AML-193 (cell line): Measurements from ENCODE around the gene MARCHF7.
"Not testable (repeated sequence)": the region's sequence is repeated elsewhere in the genome, so short reads cannot be mapped to it uniquely, and the experiment has no call there.

Experiments
- DNase-seq, 2 experiments: peaks; one replicate each; lab custom pipeline; 2025; lab: John Stamatoyannopoulos, UW

MARCHF7 gene

DNA sequence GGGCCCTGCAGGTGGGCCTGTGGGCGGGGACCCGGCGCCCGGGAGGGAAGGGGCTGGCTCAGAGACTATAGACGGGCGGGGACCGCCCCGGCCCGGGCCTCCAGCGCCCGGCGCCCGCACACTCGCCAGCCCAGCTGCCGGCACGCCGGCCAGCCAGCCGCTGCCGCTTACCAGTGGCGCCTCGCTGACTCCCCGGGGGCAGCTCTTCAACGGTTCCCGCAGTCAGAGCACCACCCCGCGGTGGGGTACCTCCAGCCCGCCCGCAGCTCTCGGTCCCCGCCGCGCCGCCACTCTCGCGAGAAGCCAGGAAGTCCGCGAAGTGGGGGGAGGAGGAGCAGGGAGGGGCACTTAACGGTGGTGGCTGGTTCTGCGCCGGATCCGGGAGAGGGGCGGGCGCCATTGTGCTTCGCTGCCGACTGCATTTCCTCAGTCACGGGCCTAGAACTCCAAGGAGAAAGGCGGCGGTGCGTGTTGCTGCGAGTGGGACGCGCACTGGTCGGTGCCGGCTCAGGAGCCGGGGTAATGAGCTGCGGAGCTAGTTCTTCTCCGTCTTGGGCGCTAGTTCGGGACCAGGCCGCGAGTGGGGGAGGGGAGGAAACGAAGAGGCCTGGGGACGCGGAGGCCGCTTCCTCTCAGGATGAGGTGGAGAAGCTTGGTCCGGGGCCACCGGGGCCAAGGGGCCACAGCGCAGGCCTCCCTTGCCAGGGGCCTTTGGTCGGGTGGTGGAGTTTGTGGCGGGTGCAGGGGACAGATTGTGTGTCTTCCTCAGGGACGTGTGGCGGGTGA lies at the start of gene MARCHF7:
TSS of gene MARCHF7 (plus strand) at position 364 of the 786 bp plus-strand sequence. CDS start 16,517 bp downstream, outside the sequence.
- peak; percentile 90 to 93 for DNase-seq

- not testable (repeated sequence) for DNase-seq
These were observed 44.9 kb upstream of the MARCHF7 start for GRCh38 chr2:159667423-159667822.

GRCh38 chr2:159671047-159671446 lies 41.3 kb upstream of the MARCHF7 start:
- no peak for DNase-seq

GRCh38 chr2:159677654-159678053 lies 34.7 kb upstream of the MARCHF7 start:
- peak; percentile 28 to 31 for DNase-seq

- no peak for DNase-seq
These were observed 31.6 kb upstream of the MARCHF7 start for GRCh38 chr2:159680692-159681091.

- DNase-seq = no peak
These were observed 28.5 kb upstream of the MARCHF7 start for GRCh38 chr2:159683817-159684216.

GRCh38 chr2:159684796-159685195 lies 27.5 kb upstream of the MARCHF7 start:
- DNase-seq = no peak

- DNase-seq = no peak
These were observed 17.7 kb upstream of the MARCHF7 start for GRCh38 chr2:159694500-159695040.

DNA sequence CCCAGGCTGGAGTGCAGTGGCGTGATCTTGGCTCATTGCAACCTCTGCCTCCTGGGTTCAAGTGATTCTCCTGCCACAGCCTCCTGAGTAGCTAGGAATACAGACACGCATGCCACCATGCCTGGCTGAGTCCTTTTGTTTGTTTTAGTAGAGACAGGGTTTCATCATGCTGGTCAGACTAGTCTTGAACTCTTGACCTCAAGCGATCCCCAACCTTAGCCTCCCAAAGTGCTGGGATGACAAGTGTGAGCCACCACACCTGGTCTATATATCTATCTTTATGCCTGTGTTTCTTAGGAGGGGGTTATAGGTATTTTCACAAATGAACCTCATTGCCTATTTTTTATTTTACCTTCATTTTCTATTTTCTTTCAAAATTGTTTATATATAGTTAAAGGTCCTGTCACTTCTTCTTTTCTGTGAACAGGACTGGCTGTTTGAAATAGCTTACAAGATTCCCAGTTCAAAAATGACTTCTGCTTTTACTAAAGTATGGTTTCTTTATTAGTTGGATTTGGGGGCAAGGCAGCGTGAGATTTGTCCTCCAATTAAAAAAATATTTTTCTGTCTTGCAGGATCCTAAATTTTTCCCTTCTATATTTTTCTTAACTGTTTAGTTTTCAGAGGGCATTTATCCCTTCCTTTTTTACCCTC lies 16.4 kb upstream of the MARCHF7 start:
- DNase-seq = peak; percentile 58 to 64

DNA sequence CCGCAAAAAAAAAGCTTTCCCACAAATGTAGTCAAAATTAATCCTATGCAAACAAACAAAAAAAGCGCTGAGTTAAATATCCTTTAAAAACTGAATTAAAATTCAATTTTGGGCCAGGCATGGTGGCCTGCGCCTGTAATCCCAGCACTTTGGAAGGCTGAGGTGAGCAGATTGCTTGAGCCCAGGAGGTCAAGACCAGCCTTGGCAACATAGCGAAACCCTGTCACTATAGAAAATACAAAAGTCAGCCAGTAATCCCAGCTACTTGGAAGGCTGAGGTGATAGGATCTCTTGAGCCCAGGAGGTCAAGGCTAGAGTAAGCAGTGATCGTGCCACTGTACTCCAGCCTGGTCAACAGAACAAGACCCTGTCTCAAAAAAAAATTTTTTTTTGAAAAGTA lies 8.8 kb upstream of the MARCHF7 start:
- no peak for DNase-seq

DNA sequence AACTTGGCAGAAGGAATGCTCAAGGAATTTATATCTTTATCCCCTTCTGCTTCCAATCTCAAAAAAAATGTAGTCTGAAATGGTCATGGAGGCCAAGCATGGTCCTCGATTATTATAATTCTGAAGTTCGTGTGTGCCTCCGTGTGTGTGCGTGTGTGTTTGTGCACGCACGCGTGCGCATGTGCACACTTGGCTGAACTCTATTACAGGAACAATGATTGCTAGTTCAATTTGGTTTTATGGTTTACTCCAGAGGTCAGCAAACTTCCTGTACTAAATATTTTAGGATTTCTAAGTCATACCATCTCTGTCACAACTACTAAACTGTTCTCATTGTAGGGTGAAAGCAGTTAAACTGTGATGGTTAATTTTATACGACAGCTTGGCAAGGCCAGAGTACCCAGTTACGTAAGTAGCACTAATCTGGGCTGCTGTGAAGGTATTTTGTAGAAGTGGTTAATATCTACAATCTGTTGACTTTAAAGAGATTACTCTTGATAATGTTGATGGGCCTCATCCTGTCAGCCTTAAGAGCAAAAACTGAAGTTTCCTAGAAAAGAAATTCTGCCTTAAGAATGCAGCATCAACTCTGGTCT lies 5.8 kb upstream of the MARCHF7 start:
- DNase-seq = no peak

DNA sequence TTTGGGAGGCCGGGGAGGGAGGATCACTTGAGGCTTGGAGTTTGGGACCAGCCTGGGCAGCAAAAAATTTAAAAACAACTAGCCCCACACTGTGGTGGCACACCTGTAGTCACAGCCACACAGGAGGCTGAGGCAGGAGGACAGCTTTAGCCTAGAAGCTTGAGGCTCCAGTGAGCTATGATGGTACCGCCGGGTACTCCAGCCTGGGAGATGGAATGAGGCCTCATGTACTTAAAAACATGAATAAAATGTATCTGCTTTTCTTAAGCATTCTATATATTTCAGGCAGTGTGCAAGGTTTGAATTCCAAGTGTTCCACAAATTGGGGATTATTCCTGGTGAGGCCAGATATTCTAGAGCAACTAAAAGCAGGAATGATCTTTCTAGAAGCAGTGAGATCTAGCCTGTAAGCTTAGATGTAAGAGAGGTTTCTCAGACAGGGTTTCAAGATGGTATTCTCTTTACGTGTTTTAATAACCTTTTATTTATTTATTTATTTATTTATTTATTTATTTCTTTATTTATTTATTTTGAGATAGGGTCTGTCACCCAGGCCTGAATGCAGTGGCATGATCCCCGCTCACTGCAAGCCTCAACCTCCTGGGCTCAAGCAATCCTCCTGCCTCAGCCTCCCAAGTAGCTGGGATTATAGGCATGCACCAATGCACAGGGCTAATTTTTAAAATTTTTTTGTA lies 4.1 kb upstream of the MARCHF7 start:
- no peak for DNase-seq

DNA sequence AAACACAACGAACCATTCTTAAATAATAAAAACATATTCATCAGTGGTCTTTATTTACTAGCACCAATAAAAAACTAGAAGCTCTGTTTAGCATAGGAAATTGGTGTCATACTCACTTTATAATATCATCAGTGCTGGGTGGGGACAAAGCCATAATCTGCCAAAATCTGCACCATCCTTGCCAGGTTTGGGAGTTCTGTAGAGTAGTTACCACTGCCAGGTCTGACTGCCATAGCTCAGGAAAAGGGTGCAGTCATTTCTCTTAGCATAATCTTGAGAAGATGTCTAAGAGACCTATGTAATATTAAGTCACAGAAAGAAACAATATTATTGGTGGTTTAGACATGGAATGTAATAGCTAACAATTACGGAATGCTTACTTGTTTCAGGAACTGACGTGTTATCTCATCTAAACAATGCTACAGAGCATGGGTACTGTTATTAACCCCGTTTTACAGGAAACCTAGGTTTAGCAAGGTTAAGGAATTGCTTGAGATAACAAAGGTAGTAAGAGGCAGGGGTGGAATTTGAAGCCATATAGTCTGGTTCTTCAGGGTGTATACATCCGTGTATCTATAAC lies 1.6 kb upstream of the MARCHF7 start:
- DNase-seq = no peak

GRCh38 chr2:159711562-159712142 lies 654 bp upstream of the MARCHF7 start:
- no peak for DNase-seq

GRCh38 chr2:159712929-159713420 lies 669 bp downstream of the MARCHF7 start:
- peak; percentile 16 to 22 for DNase-seq

GRCh38 chr2:159713631-159714246 lies 1.4 kb downstream of the MARCHF7 start:
- peak in 1 of 2 experiments; percentile 31 for DNase-seq

GRCh38 chr2:159714247-159714930 lies 2.1 kb downstream of the MARCHF7 start:
- no peak for DNase-seq

GRCh38 chr2:159715451-159715850 lies 3.1 kb downstream of the MARCHF7 start:
- no peak for DNase-seq

DNA sequence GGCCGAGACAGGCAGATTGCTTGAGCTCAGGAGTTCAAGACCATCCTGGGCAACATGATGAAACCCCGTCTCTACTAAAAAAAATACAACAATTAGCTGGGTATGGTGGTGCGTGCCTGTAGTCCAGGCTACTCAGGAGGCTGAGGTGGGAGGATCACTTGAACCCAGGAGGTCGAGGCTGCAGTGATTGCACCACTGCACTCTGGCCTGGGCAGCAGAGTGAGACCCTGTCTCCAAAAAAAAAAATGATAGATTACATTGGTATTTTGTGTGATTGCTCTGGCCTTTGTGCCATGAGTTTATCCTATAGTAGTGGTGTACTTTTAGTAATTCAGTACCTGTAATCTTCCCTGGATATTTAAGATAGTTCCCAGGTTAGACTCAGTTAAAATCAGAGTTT lies 4.1 kb downstream of the MARCHF7 start:
- not testable (repeated sequence) for DNase-seq

- DNase-seq = no peak
These were observed 4.6 kb downstream of the MARCHF7 start for GRCh38 chr2:159716857-159717256.
